Lower leg skin (tissue), 4 donors: ENCODE measurements around the gene ZBTB7C. TPM values are rescaled to one million over a fixed set of nuclear protein-coding genes. Genes with fewer than 3 reads are reported as not detected.

Experiments
- DNase-seq, 2 donors: peaks; one replicate each; pipeline ENCODE4 v3.0.0-alpha.2; 2019; ENCODE audit warnings: low spot score in 2 of 2
- H3K4me3 ChIP-seq: fragments of 200-600 bp; sonication (generic); 2 replicates; pipeline ENCODE4 v1.5.1; 2017; ENCODE audit warnings: mild to moderate bottlenecking, low read depth; ENCODE audit not compliant: poor library complexity, severe bottlenecking
- CTCF ChIP-seq, 3 donors: fragments of 450-650 bp; IDR thresholded peaks; one replicate each; pipeline ENCODE4 v1.5.1; 2016; ENCODE audit warnings: antibody characterized with exemption in 3 of 3, mild to moderate bottlenecking in 3 of 3, moderate library complexity in 2 of 3
- POLR2A ChIP-seq, 2 donors: fragments of 450-650 bp; IDR thresholded peaks; one replicate each; pipeline ENCODE4 v1.6.1; 2016 to 2017; ENCODE audit warnings: antibody characterized with exemption in 2 of 2, mild to moderate bottlenecking in 1 of 2, moderate library complexity in 1 of 2
- WGBS, 2 donors: methylation state at CpG; one replicate each; pipeline ENCODE4 v1.1.5; 2018; 5-methylcytosine and 5-hydroxymethylcytosine counted together
- intact Hi-C: fragments of 100-400 bp; cut with DNase I; formaldehyde crosslinking; loops from one replicate; pipeline ENCODE4 v1.15.0; 2023; ENCODE audit warnings: low total_unique reads
- total RNA-seq, 4 donors: library from RNA; depleted of rRNA; stranded (reverse); fragments of >200 nt; gene quantifications; one replicate each; pipeline ENCODE4 v1.1.0, GENCODE V29; 2016

Gene ZBTB7C
- total RNA-seq, 4 donors from 2014 or later = 44.2 to 59.7 (median 50.7) TPM

GRCh38 chr18:48398074-48398473 is 11.1 kb downstream of the ZBTB7C start:
- intact Hi-C loops = no loop called here
- 87 to 90% methylated on average over 4 of the region's 4 CpGs for WGBS, 2 donors
- no peak overlapping the region for H3K4me3 ChIP-seq
- TF ChIP-seq POLR2A (IDR thresholded peaks at IDR 0.05) (no peak), CTCF (IDR thresholded peaks at IDR 0.05) (no peak)
- no peak for DNase-seq

GRCh38 chr18:48397021-48397420 is 12.2 kb downstream of the ZBTB7C start:
- 64 to 72% methylated on average over 4 of the region's 4 CpGs for WGBS, 2 donors

GRCh38 chr18:48396561-48396960 is 12.6 kb downstream of the ZBTB7C start:
- intact Hi-C loops = no loop called here
- 83 to 84% methylated on average over 5 of the region's 5 CpGs for WGBS, 2 donors
- TF ChIP-seq CTCF (IDR thresholded peaks at IDR 0.05) (no peak), POLR2A (IDR thresholded peaks at IDR 0.05) (no peak)
- no peak for DNase-seq
- no peak overlapping the region for H3K4me3 ChIP-seq

More at GRCh38 chr18:48397021-48397420, 12.2 kb downstream of the ZBTB7C start:
- no peak for DNase-seq
- intact Hi-C loops = no loop called here
- no peak for TF ChIP-seq POLR2A (IDR thresholded peaks at IDR 0.05)
- TF ChIP-seq CTCF (IDR thresholded peaks at IDR 0.05) = no peak
- H3K4me3 ChIP-seq = no peak overlapping the region

GRCh38 chr18:48395646-48396045 is 13.5 kb downstream of the ZBTB7C start:
- TF ChIP-seq POLR2A (IDR thresholded peaks at IDR 0.05) = no peak
- no peak for TF ChIP-seq CTCF (IDR thresholded peaks at IDR 0.05)
- intact Hi-C loops = no loop called here
- DNase-seq = no peak
- 88 to 94% methylated on average over 1 of the region's 1 CpG for WGBS, 2 donors
- H3K4me3 ChIP-seq = no peak overlapping the region

GRCh38 chr18:48394176-48394575 is 15.0 kb downstream of the ZBTB7C start:
- intact Hi-C loops = no loop called here
- 88% methylated on average over 5 of the region's 5 CpGs for WGBS, 2 donors
- TF ChIP-seq POLR2A (IDR thresholded peaks at IDR 0.05) = no peak
- TF ChIP-seq CTCF (IDR thresholded peaks at IDR 0.05) = no peak
- no peak overlapping the region for H3K4me3 ChIP-seq
- DNase-seq = no peak

- 26 to 93% methylated on average over 1 of the region's 1 CpG for WGBS, 2 donors
- DNase-seq = no peak
- no peak overlapping the region for H3K4me3 ChIP-seq
- TF ChIP-seq POLR2A (IDR thresholded peaks at IDR 0.05) (no peak), CTCF (IDR thresholded peaks at IDR 0.05) (no peak)
- intact Hi-C loops = no loop called here
Observed at GRCh38 chr18:48393776-48394175, 15.4 kb downstream of the ZBTB7C start.
